Prostate gland (tissue), 2 donors: ENCODE measurements around the gene ANKRD10. TPM values are rescaled to one million over a fixed set of nuclear protein-coding genes. Genes with fewer than 3 reads are reported as not detected.
"Not testable (repeated sequence)": the region's sequence is repeated elsewhere in the genome, so short reads cannot be mapped to it uniquely, and the experiment has no call there.

Source experiments
- DNase-seq: peaks from one replicate; pipeline ENCODE4 v3.0.0-alpha.2; 2019; ENCODE audit warnings: low spot score
- H3K27ac ChIP-seq, 2 donors: fragments of 200-600 bp; sonication (generic); 2 replicates each; pipeline ENCODE4 v1.5.1; 2017 to 2019
- H3K27me3 ChIP-seq: fragments of 200-600 bp; sonication (generic); replicated peaks from 2 replicates; pipeline ENCODE4 v1.5.1; 2019; ENCODE audit not compliant: insufficient read depth
- H3K36me3 ChIP-seq, 2 donors: fragments of 200-600 bp; sonication (generic); 1 replicate in 1 of 2; 2 replicates in 1 of 2; pipeline versions ENCODE4 v1.5.1 to v1.8.1; 2017 to 2019
- H3K4me1 ChIP-seq: fragments of 200-600 bp; sonication (generic); replicated peaks from 2 replicates; pipeline ENCODE4 v1.5.1; 2019
- H3K4me3 ChIP-seq, 2 donors: fragments of 200-600 bp; sonication (generic); 2 replicates each; pipeline ENCODE4 v1.5.1; 2017 to 2019
- H3K9me3 ChIP-seq: fragments of 200-600 bp; sonication (generic); 2 replicates; pipeline ENCODE4 v1.5.1; 2017
- CTCF ChIP-seq, 4 experiments: fragments of 200-600 bp in 2 of 4; fragments of 450-650 bp in 2 of 4; sonication (generic) in 2 of 4; IDR thresholded peaks; 1 replicate in 3 of 4; 2 replicates in 1 of 4; pipeline ENCODE4 v1.5.1; 2016 to 2019; ENCODE audit warnings: antibody characterized with exemption in 4 of 4, mild to moderate bottlenecking in 2 of 4, moderate library complexity in 2 of 4
- POLR2A ChIP-seq: fragments of 450-650 bp; IDR thresholded peaks from one replicate; pipeline ENCODE4 v1.6.1; 2016; ENCODE audit warnings: antibody characterized with exemption, mild to moderate bottlenecking
- POLR2AphosphoS5 ChIP-seq: sonication (generic); formaldehyde crosslinking; IDR thresholded peaks from one replicate; pipeline ENCODE4 v1.6.1; 2017; ENCODE audit warnings: antibody characterized with exemption
- WGBS: methylation state at CpG from one replicate; pipeline ENCODE4 v1.1.5; 2018; 5-methylcytosine and 5-hydroxymethylcytosine counted together
- intact Hi-C: fragments of 100-400 bp; cut with DNase I; formaldehyde crosslinking; loops from one replicate; pipeline ENCODE4 v1.14.2; 2022
- total RNA-seq, 2 donors: library from RNA; depleted of rRNA; stranded (reverse); fragments of >200 nt; gene quantifications; one replicate each; pipeline ENCODE4 v1.1.0, GENCODE V29; 2016

The ANKRD10 gene
- total RNA-seq, 2 donors from 2014 or later, result 99.9 to 155 TPM

GRCh38 chr13:110949628-110950027, 34.8 kb upstream of the ANKRD10 start:
- intact Hi-C loops, result no loop called here
- no peaks in the 10 kb centered on the region for H3K4me1 ChIP-seq
- H3K27ac ChIP-seq, result no peak overlapping the region
- no peaks in the 10 kb centered on the region for H3K27me3 ChIP-seq
- WGBS, result 94% methylated on average over 4 of the region's 4 CpGs
- H3K9me3 ChIP-seq, result no peaks in the 10 kb centered on the region
- H3K4me3 ChIP-seq, result no peak overlapping the region
- TF ChIP-seq POLR2AphosphoS5, result no peak
- no peak for TF ChIP-seq CTCF (IDR thresholded peaks at IDR 0.05)
- TF ChIP-seq POLR2A, result no peak
- H3K36me3 ChIP-seq, result no peaks in the 10 kb centered on the region
- DNase-seq, result no peak

GRCh38 chr13:110949116-110949515, 34.2 kb upstream of the ANKRD10 start:
- TF ChIP-seq POLR2A (no peak), CTCF (IDR thresholded peaks at IDR 0.05) (no peak), POLR2AphosphoS5 (no peak)
- Histone ChIP-seq H3K36me3 (no peaks in the 10 kb centered on the region), H3K27me3 (no peaks in the 10 kb centered on the region), H3K9me3 (no peaks in the 10 kb centered on the region), H3K4me1 (no peaks in the 10 kb centered on the region), H3K27ac (no peak overlapping the region), H3K4me3 (no peak overlapping the region)
- 95% methylated on average over 10 of the region's 12 CpGs for WGBS
- DNase-seq, result no peak
- intact Hi-C loops, result no loop called here

DNA sequence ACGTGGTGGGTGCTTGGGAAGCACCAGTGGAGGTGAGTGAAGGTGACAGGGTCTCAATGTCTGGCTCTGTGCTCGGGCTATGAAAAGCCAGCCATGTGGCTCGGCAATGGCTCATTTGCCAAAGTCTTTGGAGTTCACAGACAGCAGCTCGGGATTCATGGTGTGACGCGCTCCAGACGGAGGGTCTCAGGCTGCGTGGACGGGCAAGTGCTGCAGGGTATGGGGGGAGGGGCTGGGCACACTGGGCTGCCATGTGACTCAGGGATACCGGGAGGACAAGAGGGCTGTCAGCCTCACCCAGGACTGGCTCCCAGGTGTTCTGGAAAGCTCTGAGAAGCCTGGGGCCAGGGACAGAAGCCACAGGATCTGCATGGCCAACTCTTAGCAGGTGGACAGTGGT, 32.5 kb upstream of the ANKRD10 start:
- WGBS, result no CpG with 5 or more reads among the region's 10 CpGs
- intact Hi-C loops, H3K4me1 ChIP-seq, H3K36me3 ChIP-seq, H3K27me3 ChIP-seq, H3K9me3 ChIP-seq, DNase-seq, H3K4me3 ChIP-seq, H3K27ac ChIP-seq: not testable (repeated sequence)

DNA sequence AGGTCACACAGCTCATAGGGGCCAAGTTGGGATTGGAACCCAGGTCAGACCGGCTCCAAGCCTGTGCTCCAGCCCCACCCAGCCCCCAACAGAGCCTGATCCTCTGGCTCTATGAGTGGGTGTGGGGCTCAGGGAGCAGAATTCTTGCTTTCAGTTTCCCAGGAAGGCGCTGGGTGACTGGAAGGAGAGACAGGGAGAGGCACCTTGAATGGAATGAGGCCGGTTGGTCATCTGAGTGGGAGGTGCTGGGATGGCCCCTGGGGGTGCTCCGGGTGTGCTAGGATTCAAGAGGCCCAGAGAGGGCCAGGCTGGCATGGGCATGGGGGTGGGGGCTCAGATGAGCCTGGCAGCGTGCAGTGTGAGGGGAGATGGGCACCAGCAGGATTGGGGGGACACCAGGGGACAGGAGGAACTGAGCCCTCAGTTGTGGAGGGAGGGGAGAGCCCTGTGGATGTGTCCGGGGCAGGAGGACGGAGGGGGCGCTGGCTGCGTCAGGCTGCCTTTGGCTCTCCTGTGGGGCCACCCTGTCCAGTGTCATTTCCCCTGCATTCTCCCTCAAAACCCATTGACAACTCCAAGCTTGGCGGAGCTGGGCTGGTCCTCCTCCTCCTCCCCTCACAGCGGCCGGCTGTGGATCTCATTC, 31.2 kb upstream of the ANKRD10 start:
- H3K4me1 ChIP-seq, result no peaks in the 10 kb centered on the region

More for the DNA sequence above, 31.2 kb upstream of the ANKRD10 start:
- H3K27me3 ChIP-seq, result no peaks in the 10 kb centered on the region
- DNase-seq, result no peak
- TF ChIP-seq CTCF (IDR thresholded peaks at IDR 0.05), result no peak
- no peak for TF ChIP-seq POLR2A
- TF ChIP-seq POLR2AphosphoS5, result no peak
- H3K9me3 ChIP-seq, result no peaks in the 10 kb centered on the region
- H3K4me3 ChIP-seq, result no peak overlapping the region
- H3K36me3 ChIP-seq, result no peaks in the 10 kb centered on the region
- H3K27ac ChIP-seq, result no peak overlapping the region
- WGBS, result 87% methylated on average over 11 of the region's 12 CpGs
- intact Hi-C loops, result no loop called here
